Measurements from ENCODE around the gene SAMD11.

SAMD11 gene

GRCh38 chr1:917466-918091 is 6.1 kb upstream of the SAMD11 start:
- no peak for DNase-seq

- no peak for DNase-seq
Measured at GRCh38 chr1:918353-918752, 5.4 kb upstream of the SAMD11 start.

GRCh38 chr1:918843-919242 is 4.9 kb upstream of the SAMD11 start:
- DNase-seq = no peak

GRCh38 chr1:919271-919872 is 4.4 kb upstream of the SAMD11 start:
- no peak for DNase-seq

GRCh38 chr1:920010-920409 is 3.7 kb upstream of the SAMD11 start:
- no peak for DNase-seq

GRCh38 chr1:920521-920920 is 3.2 kb upstream of the SAMD11 start:
- DNase-seq = no peak

- DNase-seq = peak; percentile 75
Measured at GRCh38 chr1:921011-921837, 2.5 kb upstream of the SAMD11 start.

GRCh38 chr1:923991-924655 is 400 bp downstream of the SAMD11 start:
- no peak for DNase-seq

- DNase-seq = peak; percentile 40
Measured at GRCh38 chr1:924656-925560, 1.2 kb downstream of the SAMD11 start.

GRCh38 chr1:925561-926421 is 2.1 kb downstream of the SAMD11 start:
- DNase-seq = no peak

GRCh38 chr1:927234-927633 is 3.5 kb downstream of the SAMD11 start:
- DNase-seq = no peak

- no peak for DNase-seq
Measured at GRCh38 chr1:927748-928147, 4.0 kb downstream of the SAMD11 start.

- no peak for DNase-seq
Measured at GRCh38 chr1:928825-929661, 5.3 kb downstream of the SAMD11 start.

GRCh38 chr1:929712-930632 is 6.2 kb downstream of the SAMD11 start:
- no peak for DNase-seq

GRCh38 chr1:930633-931138 is 7.0 kb downstream of the SAMD11 start:
- no peak for DNase-seq

- no peak for DNase-seq
Measured at GRCh38 chr1:931380-932172, 7.9 kb downstream of the SAMD11 start.

GRCh38 chr1:932173-932510 is 8.4 kb downstream of the SAMD11 start:
- no peak for DNase-seq
